ENCODE results near the gene NRXN3.
A peak's percentile ranks its signal among the peaks of the same experiment; 100 is the strongest.
"Not testable (repeated sequence)": the region's sequence is repeated elsewhere in the genome, so short reads cannot be mapped to it uniquely, and the experiment has no call there.

NRXN3 gene

GRCh38 chr14:79017561-79017960 lies 847.4 kb downstream of the NRXN3 start:
- intact Hi-C loops (cut with DNase I) = no loop called here

DNA sequence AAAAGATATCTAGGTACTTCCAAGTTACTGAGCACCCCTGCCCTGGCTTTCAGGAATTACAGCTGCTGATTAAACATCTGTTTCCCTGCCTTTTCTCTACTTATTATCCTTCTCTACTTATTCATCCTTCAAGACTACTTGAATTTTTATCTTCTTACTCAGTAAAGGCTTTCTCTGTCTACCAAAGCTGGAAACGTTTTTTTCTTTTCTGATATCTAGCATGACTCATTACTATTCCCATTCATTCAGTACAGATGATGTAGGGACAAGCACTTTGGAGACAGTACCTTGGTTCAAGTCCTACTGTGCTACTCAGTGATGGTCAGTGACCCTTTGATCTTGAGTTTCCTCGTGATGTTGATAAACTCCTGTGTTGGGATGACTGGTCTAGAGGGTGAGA lies 848.7 kb downstream of the NRXN3 start:
- intact Hi-C loops (cut with DNase I) = no loop called here
- DNase-seq = no peak

More at GRCh38 chr14:79017561-79017960, 847.4 kb downstream of the NRXN3 start:
- DNase-seq = no peak

DNA sequence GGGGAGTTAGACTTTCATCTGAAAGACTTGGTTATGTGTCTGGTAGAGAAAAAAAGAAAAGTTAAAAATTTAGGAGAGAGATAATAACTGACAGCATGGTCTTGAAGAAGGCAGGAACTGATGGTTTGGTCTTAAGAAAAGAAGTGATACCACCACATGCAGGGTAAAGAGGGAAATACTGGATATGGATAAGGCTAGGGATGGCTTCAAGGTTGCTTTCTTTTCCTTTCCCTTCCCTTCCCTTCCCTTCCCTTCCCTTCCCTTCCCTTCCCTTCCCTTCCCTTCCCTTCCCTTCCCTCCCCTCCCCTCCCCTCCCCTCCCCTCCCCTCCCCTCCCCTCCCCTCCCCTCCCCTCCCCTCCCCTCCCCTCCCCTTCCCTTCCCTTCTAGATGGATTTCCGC lies 849.7 kb downstream of the NRXN3 start:
- intact Hi-C loops (cut with DNase I) = not testable (repeated sequence)

GRCh38 chr14:79021766-79022165 lies 851.6 kb downstream of the NRXN3 start:
- no peak for DNase-seq
- intact Hi-C loops (cut with DNase I) = no loop called here

More for the DNA sequence above, 849.7 kb downstream of the NRXN3 start:
- DNase-seq = not testable (repeated sequence)

GRCh38 chr14:79027138-79027537 lies 857.0 kb downstream of the NRXN3 start:
- intact Hi-C loops (cut with DNase I) = no loop called here
- DNase-seq = no peak

- intact Hi-C loops (cut with DNase I) = no loop called here
- no peak for DNase-seq
Observed at GRCh38 chr14:79028281-79028680, 858.1 kb downstream of the NRXN3 start.

DNA sequence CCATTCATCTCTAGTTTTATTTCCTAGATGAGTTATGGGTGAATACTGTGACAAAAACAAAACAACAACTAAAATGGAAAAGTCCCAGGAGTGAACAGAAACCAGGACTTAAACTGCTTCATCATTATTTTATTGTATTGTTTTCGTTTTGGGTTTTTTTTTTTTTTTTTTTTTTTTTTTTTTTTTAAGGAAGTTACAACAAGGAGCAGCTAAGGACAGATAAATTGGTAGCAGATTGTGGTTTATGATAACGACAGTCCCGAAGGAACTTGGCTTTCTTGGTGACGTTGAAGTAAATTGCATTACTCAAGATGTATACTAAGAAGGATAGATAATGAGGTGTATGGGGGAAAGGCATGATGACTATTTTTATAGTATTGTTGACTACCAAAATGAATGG lies 866.3 kb downstream of the NRXN3 start:
- DNase-seq = no peak
- intact Hi-C loops (cut with DNase I) = no loop called here

DNA sequence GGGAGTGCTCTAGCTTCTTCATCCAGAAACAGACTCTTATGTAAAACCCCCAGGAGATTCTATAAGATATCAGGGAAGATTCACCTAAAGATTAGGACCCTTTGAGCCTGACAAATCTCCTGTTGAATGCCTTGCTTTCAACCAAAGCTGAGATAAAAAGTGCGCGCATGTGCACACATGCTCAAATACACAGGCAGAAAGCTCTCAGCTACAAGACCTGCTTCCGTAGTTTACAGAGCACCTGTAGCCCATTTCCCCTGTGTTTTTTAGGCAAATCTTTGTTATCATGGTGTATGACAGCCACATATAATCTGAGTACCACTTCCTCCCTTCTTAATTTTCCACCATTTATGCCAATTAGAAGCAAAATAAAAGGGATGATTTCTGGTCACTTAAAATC lies 866.9 kb downstream of the NRXN3 start:
- no peak for DNase-seq
- intact Hi-C loops (cut with DNase I) = no loop called here

GRCh38 chr14:79037593-79037992 lies 867.4 kb downstream of the NRXN3 start:
- intact Hi-C loops (cut with DNase I) = no loop called here
- peak in 3 of 10 donors; percentile 3 to 73 (median 55) for DNase-seq

- intact Hi-C loops (cut with DNase I) = no loop called here
- no peak for DNase-seq
Observed at GRCh38 chr14:79040790-79041189, 870.6 kb downstream of the NRXN3 start.

GRCh38 chr14:79043194-79043889 lies 873.2 kb downstream of the NRXN3 start:
- intact Hi-C loops (cut with DNase I) = no loop called here
- peak in 8 of 10 donors; percentile 15 to 87 (median 42) for DNase-seq

DNA sequence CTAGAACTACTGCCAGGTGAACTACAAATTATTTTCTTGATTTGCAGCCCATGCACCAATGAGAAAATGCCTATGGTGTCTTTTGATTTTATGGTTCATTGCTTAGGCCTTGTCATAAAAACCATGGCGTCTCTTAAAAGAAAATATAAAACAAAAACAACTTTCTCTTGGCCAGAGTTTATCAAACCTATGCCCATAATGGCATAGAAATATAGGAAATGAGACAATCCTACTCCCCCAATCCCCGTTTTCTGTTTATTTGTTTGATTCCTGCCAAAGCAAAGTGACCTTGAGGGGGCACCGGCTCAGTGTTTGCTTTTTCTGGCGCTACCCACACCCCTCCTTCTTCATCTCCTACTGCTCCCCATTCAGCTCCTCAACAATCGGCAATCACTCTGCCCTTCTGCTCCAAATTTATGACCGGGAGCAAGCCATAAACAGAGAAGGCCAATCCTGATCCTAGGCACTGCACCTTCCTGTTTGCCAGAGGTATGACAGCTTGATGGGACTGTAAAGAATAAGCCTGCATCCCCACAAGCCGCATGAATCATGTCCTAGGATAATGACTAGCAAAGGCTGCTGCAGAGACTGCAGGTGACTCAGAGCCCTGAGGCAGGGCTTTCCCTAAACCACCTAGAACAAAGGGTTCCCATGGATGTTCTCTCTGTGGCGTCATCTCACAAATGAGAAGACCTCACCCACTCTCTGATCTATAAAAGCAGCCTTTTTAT lies 874.9 kb downstream of the NRXN3 start:
- intact Hi-C loops (cut with DNase I) = no loop called here
- peak in 3 of 10 donors; percentile 2 to 65 (median 10) for DNase-seq

DNA sequence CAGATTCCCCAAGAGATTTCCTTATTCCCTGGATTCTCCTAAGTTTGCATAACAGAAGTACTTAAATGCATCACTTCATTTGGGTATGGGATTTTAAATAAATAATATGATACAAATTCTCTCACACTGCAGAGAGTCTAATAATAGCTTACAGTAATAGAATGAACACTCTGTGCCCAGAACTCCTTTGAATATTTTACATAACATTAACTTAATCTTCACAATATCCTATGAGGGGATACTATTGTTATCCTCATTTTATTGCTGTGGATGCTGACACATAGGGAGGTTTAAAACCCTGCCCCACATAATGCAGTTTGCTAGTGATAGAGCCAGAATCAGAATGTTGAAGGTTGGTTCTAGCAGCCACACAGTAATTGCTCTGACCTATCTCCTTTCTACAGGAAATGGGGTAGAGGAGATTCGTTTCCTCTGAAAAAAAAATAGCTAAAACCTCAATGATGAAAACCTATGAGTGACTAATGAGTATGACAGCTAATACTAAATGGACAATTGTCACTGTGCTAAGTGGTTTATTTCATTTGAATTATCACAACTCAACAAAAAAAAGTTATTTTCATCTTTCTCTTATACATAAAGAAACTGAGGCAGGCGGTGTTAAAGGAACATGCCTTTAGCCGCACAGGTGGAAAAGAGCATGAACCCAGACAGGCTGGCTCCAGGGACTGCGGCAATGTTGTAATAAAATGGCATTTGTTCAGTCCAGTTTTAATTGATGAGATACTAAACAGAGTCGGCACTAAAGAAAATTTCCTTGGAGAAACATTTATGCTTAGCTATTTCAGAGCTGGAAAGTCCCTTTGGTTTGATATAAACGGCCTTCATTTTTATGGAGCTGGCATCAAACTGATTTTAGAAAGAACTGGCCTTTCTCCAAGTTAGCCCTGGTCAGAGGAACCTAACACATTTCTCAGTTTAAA lies 880.9 kb downstream of the NRXN3 start:
- intact Hi-C loops (cut with DNase I) = no loop called here
- no peak for DNase-seq

GRCh38 chr14:79051742-79052141 lies 881.6 kb downstream of the NRXN3 start:
- intact Hi-C loops (cut with DNase I) = no loop called here
- DNase-seq = no peak

DNA sequence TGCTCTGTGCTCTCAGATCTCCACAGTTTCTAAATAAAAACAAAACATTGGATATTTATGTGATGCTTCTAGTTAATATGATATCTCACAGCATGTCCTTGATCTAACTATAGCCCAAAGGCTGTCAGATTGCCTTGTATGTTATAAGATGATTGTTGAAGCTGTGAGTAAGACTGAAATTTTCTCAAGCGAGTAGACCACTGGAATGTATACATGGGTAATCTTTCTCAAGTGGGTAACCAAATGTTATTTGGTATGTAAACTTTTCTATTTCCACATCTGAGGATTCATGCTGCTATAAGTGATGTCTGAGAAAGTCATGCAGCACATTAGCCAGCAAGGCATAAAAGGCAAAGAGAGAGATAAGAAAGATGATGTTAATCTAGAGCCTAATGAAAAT lies 886.7 kb downstream of the NRXN3 start:
- intact Hi-C loops (cut with DNase I) = no loop called here
- DNase-seq = no peak

GRCh38 chr14:79057333-79057732 lies 887.2 kb downstream of the NRXN3 start:
- no peak for DNase-seq
- intact Hi-C loops (cut with DNase I) = no loop called here

DNA sequence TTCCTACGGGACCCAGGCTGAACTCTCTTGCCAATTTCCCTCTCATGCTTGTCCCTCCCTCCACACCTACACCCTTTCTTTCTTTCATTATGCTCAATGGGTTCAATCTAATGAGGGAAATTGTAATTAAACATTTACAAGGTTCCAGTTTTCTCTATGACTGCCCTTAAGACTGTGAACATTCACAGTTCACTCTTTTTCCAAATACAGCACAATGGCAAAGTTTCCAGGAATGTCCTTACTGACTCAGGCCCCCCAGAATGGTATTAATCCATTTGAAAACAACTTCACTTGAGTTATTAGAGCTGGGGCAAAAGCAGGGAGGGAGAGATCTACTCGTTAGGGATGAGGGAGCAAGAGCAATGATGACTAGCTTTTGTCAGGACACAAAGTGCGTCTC lies 892.1 kb downstream of the NRXN3 start:
- intact Hi-C loops (cut with DNase I) = no loop called here
- DNase-seq = no peak

DNA sequence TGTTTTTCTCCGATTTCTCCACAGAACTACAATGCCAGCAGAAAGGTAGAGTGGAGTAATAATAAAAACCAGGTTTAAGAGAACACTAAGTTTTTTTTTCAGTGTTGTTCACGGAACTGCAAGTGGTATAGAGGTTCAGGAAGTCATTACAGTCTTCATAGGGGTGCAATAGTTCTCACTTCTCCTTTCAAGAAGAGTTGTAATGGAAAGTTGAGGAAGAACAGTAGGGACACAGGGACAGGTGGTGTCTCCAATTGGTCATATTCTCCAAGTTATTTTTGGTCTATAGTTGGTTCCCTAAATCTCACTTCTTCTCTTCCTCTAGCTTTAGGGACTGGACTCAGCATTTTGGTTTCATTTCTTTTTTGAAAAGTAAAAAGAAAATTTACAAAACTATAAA lies 894.0 kb downstream of the NRXN3 start:
- intact Hi-C loops (cut with DNase I) = no loop called here

DNA sequence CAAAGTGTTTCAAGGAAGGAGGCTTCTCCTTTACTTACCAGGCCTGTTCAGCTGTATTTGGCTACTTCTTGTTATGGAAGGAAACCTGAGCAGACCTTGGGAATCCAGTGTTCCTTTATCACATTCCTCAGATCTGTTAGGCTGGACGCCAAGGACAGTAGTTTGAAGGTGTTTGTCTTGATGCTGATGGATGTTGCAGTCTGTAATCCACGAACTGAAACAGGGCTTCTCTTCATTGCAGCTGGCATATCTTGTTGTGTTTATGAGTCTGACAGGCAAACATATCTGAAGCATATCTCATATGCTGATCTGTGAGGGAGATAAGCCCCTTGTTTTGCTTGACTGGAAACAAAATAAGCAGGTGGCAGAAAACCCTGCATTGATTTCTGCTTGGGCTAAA lies 904.3 kb downstream of the NRXN3 start:
- intact Hi-C loops (cut with DNase I) = no loop called here
- DNase-seq = no peak

More for the DNA sequence above, 894.0 kb downstream of the NRXN3 start:
- DNase-seq = no peak

GRCh38 chr14:79076428-79076827 lies 906.3 kb downstream of the NRXN3 start:
- intact Hi-C loops (cut with DNase I) = no loop called here
- no peak for DNase-seq

GRCh38 chr14:79077096-79077495 lies 906.9 kb downstream of the NRXN3 start:
- intact Hi-C loops (cut with DNase I) = no loop called here
- DNase-seq = no peak
